Measurements from ENCODE around the gene GPR35. TPM values are rescaled to one million over a fixed set of nuclear protein-coding genes. Genes with fewer than 3 reads are reported as not detected.

The GPR35 gene
- total and polyA plus RNA-seq, 10 of the 15 experiments (the other 5 are each of a cell fraction or from before 2014, with no cell fraction given) = 0.14 to 1.6 (median 0.75) TPM; not detected in 3

DNA sequence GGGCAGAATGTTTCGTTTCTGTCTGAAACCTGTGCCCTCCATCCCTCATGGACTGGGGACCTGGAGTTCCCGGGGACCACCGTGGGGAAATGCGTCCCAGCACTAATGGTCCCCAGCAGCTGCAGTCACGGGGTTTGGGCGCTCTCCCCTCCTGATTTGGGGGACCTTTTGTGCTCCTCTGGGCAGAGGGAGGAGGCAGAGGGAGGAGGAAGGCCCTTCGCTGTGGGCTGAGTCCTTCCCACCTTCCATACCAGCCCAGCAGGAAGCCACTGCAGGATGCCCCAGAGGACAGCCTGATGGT, 3.2 kb downstream of the GPR35 start:
- no TSS peak for BruUV-seq (replicated peaks)
- Histone ChIP-seq H3K4me3 (no peak overlapping the region), H2AFZ (ENCODE audit: control insufficient read depth, low read depth, low read length) (no peak overlapping the region), H3K36me3 (ENCODE audit: control insufficient read depth in 2 of 2, insufficient read depth in 2 of 2, low read length in 1 of 2) (no peaks in the 10 kb centered on the region), H3K9ac (ENCODE audit: control insufficient read depth, insufficient read depth, low read length) (no peak overlapping the region), H3K27ac (ENCODE audit: control insufficient read depth, insufficient read depth) (no peak overlapping the region), H3K79me2 (ENCODE audit: control insufficient read depth, insufficient read depth, low read length) (no peaks in the 10 kb centered on the region), H3K9me3 (replicated peaks; ENCODE audit: control insufficient read depth, insufficient read depth, low read length) (no peaks in the 10 kb centered on the region; the same call in 2 of the 3 replicates), H3K4me1 (ENCODE audit: control insufficient read depth, insufficient read depth, low read length) (peaks cover 19% of the 10 kb centered on the region), H4K20me1 (ENCODE audit: control insufficient read depth, insufficient read depth) (no peaks in the 10 kb centered on the region), H3K4me2 (ENCODE audit: control insufficient read depth, insufficient read depth) (no peak overlapping the region), H3K27me3 (replicated peaks in 1 of 2; ENCODE audit: control insufficient read depth in 2 of 2, insufficient read depth in 2 of 2, low read length in 1 of 2) (no peaks in the 10 kb centered on the region)
- ChIA-PET POLR2A (no interaction called here), SMC1A (ENCODE audit: uncharacterized antibody, unreplicated experiment) (no interaction called here), RAD21 (ENCODE audit: unreplicated experiment) (no interaction called here), CTCF (interaction anchor here (1.0 kb wide), 1 partner anchor 114 kb away, joined by 3 read pairs; no protein-coding TSS in a partner anchor)
- 61% methylated on average over 7 of the region's 7 CpGs for WGBS (ENCODE audit: insufficient coverage, insufficient replicate concordance, low lambda C conversion rate, missing lambda C conversion rate)
- ATAC-seq = no peak
- DNase-seq (ENCODE audit: low read depth, low spot score) = no peak
- in situ Hi-C loops (cut with MboI) (no loop called here), intact Hi-C loops (cut with micrococcal nuclease; ENCODE audit: unreplicated experiment) (no loop called here)
- TF ChIP-seq JUND (IDR thresholded peaks at IDR 0.05; ENCODE audit: low read depth, low read length) (no peak), SMARCA5 (IDR thresholded peaks at IDR 0.05) (no peak), RCOR1 (conservative IDR thresholded peaks at IDR 0.05; ENCODE audit: low read depth, low read length) (no peak), MYC (IDR thresholded peaks at IDR 0.05; ENCODE audit: insufficient read depth, insufficient read length, insufficient replicate concordance, low read length, severe bottlenecking) (no peak), SRF (IDR thresholded peaks at IDR 0.05; ENCODE audit: low read depth in 2 of 2, low read length in 2 of 2) (no peak), POLR2AphosphoS5 (IDR thresholded peaks at IDR 0.05; ENCODE audit: low read length) (no peak), ASH2L (IDR thresholded peaks at IDR 0.05; ENCODE audit: borderline replicate concordance, low read depth) (no peak), YY1 (IDR thresholded peaks at IDR 0.05; ENCODE audit: low read depth, low read length) (no peak)
- TF ChIP-seq, protein P1, sequence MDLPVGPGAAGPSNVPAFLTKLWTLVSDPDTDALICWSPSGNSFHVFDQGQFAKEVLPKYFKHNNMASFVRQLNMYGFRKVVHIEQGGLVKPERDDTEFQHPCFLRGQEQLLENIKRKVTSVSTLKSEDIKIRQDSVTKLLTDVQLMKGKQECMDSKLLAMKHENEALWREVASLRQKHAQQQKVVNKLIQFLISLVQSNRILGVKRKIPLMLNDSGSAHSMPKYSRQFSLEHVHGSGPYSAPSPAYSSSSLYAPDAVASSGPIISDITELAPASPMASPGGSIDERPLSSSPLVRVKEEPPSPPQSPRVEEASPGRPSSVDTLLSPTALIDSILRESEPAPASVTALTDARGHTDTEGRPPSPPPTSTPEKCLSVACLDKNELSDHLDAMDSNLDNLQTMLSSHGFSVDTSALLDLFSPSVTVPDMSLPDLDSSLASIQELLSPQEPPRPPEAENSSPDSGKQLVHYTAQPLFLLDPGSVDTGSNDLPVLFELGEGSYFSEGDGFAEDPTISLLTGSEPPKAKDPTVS (IDR thresholded peaks at IDR 0.05; ENCODE audit: low read depth, low read length) = no peak
- no peak for FAIRE-seq

Measured in GM12878 (cell line).